Natural killer cell (primary cell): Measurements from ENCODE around the gene SETD3. TPM values are rescaled to one million over a fixed set of nuclear protein-coding genes. Genes with fewer than 3 reads are reported as not detected.
A peak's percentile ranks its signal among the peaks of the same experiment; 100 is the strongest.

Experiments
- ATAC-seq, 3 donors: fragments of 150-1000 bp in 2 of 3; fragments of 200-7000 bp in 1 of 3; cut with Tn5 transposase; 1 replicate in 1 of 3; 2 replicates in 2 of 3; pipeline ENCODE4 v1.10.0; 2021; ENCODE audit warnings: mild to moderate bottlenecking in 2 of 3, moderate library complexity in 2 of 3
- DNase-seq, 2 donors: peaks; one replicate each; pipeline versions ENCODE4 v3.0.0 to v3.0.0-alpha.2; 2013 to 2021; ENCODE audit warnings: mixed read lengths in 1 of 2
- H3K27ac ChIP-seq: one replicate; pipeline ENCODE4 v1.5.1; 2013; ENCODE audit warnings: mild to moderate bottlenecking, low read length
- H3K27me3 ChIP-seq: one replicate; pipeline ENCODE4 v1.6.1; 2013; ENCODE audit warnings: low read length; ENCODE audit not compliant: control insufficient read depth, insufficient read depth
- H3K36me3 ChIP-seq: one replicate; pipeline ENCODE4 v1.6.1; 2013; ENCODE audit warnings: low read length; ENCODE audit not compliant: control insufficient read depth, insufficient read depth
- H3K4me1 ChIP-seq: one replicate; pipeline ENCODE4 v1.6.1; 2013; ENCODE audit warnings: low read length; ENCODE audit not compliant: control insufficient read depth, insufficient read depth
- H3K4me3 ChIP-seq: one replicate; pipeline ENCODE4 v1.5.1; 2013; ENCODE audit warnings: low read length
- H3K9me3 ChIP-seq: one replicate; pipeline ENCODE4 v1.6.1; 2013; ENCODE audit warnings: low read length; ENCODE audit not compliant: control insufficient read depth, insufficient read depth
- H3K27ac Mint-ChIP-seq, 2 donors: one replicate each; pipeline ENCODE4 v1.8.0; 2022; ENCODE audit warnings: mild to moderate bottlenecking in 2 of 2, mixed read lengths in 2 of 2, moderate library complexity in 1 of 2
- H3K27me3 Mint-ChIP-seq, 2 donors: one replicate each; pipeline ENCODE4 v1.8.0; 2022; ENCODE audit warnings: low read depth in 2 of 2, mixed read lengths in 2 of 2
- H3K36me3 Mint-ChIP-seq: one replicate; pipeline ENCODE4 v1.8.0; 2022; ENCODE audit warnings: mixed read lengths
- H3K4me1 Mint-ChIP-seq, 2 donors: one replicate each; pipeline ENCODE4 v1.8.0; 2022; ENCODE audit warnings: mixed read lengths in 2 of 2
- H3K4me3 Mint-ChIP-seq: one replicate; pipeline ENCODE4 v1.8.0; 2022; ENCODE audit warnings: mild to moderate bottlenecking, moderate library complexity, mixed read lengths
- H3K9me3 Mint-ChIP-seq, 2 donors: one replicate each; pipeline ENCODE4 v1.8.0; 2022; ENCODE audit warnings: mixed read lengths in 2 of 2
- CTCF ChIP-seq: fragments of 200-600 bp; IDR thresholded peaks from one replicate; pipeline ENCODE4 v1.8.0; 2022; ENCODE audit warnings: antibody characterized with exemption
- WGBS: methylation state at CpG from one replicate; pipeline ENCODE4 v1.1.7; 2013; ENCODE audit warnings: missing lambda C conversion rate; ENCODE audit not compliant: insufficient coverage; 5-methylcytosine and 5-hydroxymethylcytosine counted together
- intact Hi-C: fragments of 100-400 bp; cut with micrococcal nuclease; formaldehyde crosslinking; loops from one replicate; pipeline ENCODE4 v1.14.2; 2022
- total RNA-seq, 4 donors: library from RNA; stranded (reverse); fragments of 120-200 nt in 1 of 4; gene quantifications; one replicate each; pipeline versions ENCODE4 v1.2.3 to v1.2.4, GENCODE V29; 2013 to 2022

The SETD3 gene
- total RNA-seq, 3 donors from 2014 or later (not counting 1 experiment from before 2014, with no cell fraction given), result 111 to 160 (median 137) TPM

DNA sequence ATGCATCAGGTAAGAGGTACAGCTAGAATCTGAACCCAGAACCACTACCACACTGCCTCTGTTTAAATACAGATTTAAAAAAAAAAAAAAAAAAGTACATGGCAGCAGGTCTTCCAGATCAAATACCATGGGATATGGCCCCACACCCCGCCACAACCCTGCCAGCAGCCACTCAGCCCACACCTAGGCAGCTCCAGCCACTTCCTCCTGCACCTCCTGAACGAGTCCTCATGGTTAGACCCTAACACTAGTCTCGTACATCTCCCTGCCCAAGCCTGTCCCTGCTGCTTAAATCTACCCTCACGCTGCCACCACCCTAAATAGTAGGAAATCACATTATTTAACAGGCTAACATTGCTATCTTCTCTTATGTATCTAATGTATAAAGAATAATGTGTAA is 12.6 kb downstream of the SETD3 start:
- no peaks in the 10 kb centered on the region for H3K27me3 ChIP-seq
- no peak for DNase-seq
- H3K9me3 ChIP-seq, result no peaks in the 10 kb centered on the region
- peaks cover 15% of the 10 kb centered on the region for H3K36me3 ChIP-seq
- H3K4me3 ChIP-seq, result no peak overlapping the region
- Mint-ChIP-seq H3K36me3 (no peaks in the 10 kb centered on the region), H3K27ac (peak overlapping the region; percentile 71 to 91), H3K4me3 (peak overlapping the region; percentile 73), H3K27me3 (no peaks in the 10 kb centered on the region), H3K9me3 (no peaks in the 10 kb centered on the region), H3K4me1 (peaks cover 77 to 83% of the 10 kb centered on the region in 2 donors)
- TF ChIP-seq CTCF, result no peak
- H3K4me1 ChIP-seq, result peaks cover 47% of the 10 kb centered on the region
- WGBS, result 25% methylated on average over 3 of the region's 4 CpGs
- ATAC-seq, result peak in 2 of 3 donors; percentile 44 to 56
- intact Hi-C loops, result no loop called here
- H3K27ac ChIP-seq, result peak overlapping the region; percentile 19

GRCh38 chr14:99467336-99468078 is 13.2 kb downstream of the SETD3 start:
- intact Hi-C loops, result no loop called here
- peak overlapping the region; percentile 73 for H3K4me3 Mint-ChIP-seq
- WGBS, result 63% methylated on average over 9 of the region's 9 CpGs
- peaks cover under 1% of the 10 kb centered on the region for H3K36me3 Mint-ChIP-seq
- no peak for TF ChIP-seq CTCF
- H3K4me1 Mint-ChIP-seq, result peaks cover 79 to 84% of the 10 kb centered on the region in 2 donors
- Histone ChIP-seq H3K36me3 (peaks cover 21% of the 10 kb centered on the region), H3K4me3 (no peak overlapping the region), H3K27ac (peak overlapping the region; percentile 19), H3K27me3 (no peaks in the 10 kb centered on the region), H3K4me1 (peaks cover 47% of the 10 kb centered on the region), H3K9me3 (no peaks in the 10 kb centered on the region)
- H3K27ac Mint-ChIP-seq, result peak overlapping the region; percentile 71 to 91
- no peaks in the 10 kb centered on the region for H3K9me3 Mint-ChIP-seq
- ATAC-seq (peak in 2 of 3 donors; percentile 17 to 38), DNase-seq (no peak)
- no peaks in the 10 kb centered on the region for H3K27me3 Mint-ChIP-seq

GRCh38 chr14:99466758-99467157 is 13.9 kb downstream of the SETD3 start:
- Histone ChIP-seq H3K4me1 (peaks cover 46% of the 10 kb centered on the region), H3K27me3 (no peaks in the 10 kb centered on the region), H3K9me3 (no peaks in the 10 kb centered on the region), H3K4me3 (no peak overlapping the region), H3K27ac (no peak overlapping the region), H3K36me3 (peaks cover 27% of the 10 kb centered on the region)
- Mint-ChIP-seq H3K4me3 (peak overlapping the region; percentile 73), H3K9me3 (no peaks in the 10 kb centered on the region), H3K36me3 (peaks cover 8% of the 10 kb centered on the region), H3K27me3 (no peaks in the 10 kb centered on the region), H3K4me1 (peaks cover 81 to 86% of the 10 kb centered on the region in 2 donors), H3K27ac (peak overlapping the region; percentile 71 to 91)
- intact Hi-C loops, result no loop called here
- WGBS, result 88% methylated on average over 2 of the region's 3 CpGs
- TF ChIP-seq CTCF, result no peak
- ATAC-seq (no peak), DNase-seq (no peak)
